Measurements from ENCODE around the gene ZNF557. TPM values are rescaled to one million over a fixed set of nuclear protein-coding genes. Genes with fewer than 3 reads are reported as not detected.

ZNF557 gene
- total and polyA plus RNA-seq, 7 experiments from 2014 or later, result 5.4 to 36.2 (median 15.8) TPM

DNA sequence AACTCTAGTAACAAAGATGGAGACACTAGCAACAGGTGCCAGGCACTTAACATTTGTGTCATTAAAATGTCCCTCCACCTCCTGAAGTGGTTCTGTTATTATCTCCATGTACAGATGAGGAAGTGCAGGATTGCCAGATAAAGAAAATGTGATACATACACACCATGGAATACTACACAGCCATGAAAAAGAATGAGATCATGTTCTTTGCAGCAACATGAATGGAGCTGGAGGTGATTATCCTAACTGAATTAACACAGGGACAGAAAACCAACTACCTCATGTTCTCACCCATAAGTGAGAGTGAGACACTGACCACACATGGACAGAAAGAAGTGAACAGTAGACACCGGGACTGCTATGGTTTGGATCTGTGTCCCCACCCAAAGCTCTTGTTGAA, 60.5 kb downstream of the ZNF557 start:
- ATAC-seq, result no peak
- intact Hi-C loops (cut with micrococcal nuclease), result no loop called here
- Mint-ChIP-seq H3K36me3 (peaks cover 0 to 8% (median 4%) of the 10 kb centered on the region in 5 donors), H3K4me3 (no peak overlapping the region), H3K4me1 (peaks cover 0 to 2% (median 0%) of the 10 kb centered on the region in 7 donors), H3K27me3 (no peaks in the 10 kb centered on the region), H3K27ac (no peak overlapping the region), H3K9me3 (peaks cover 0 to 17% (median 3%) of the 10 kb centered on the region in 11 donors)
- POLR2A ChIA-PET, result no interaction called here
- peaks cover 0 to 9% (median 0%) of the 10 kb centered on the region in 3 experiments for H3K36me3 ChIP-seq (ENCODE audit: control insufficient read depth in 2 of 3, insufficient read depth in 3 of 3, low read length in 3 of 3)
- H3K9me3 ChIP-seq (ENCODE audit: control insufficient read depth in 2 of 3, low read length in 3 of 3), result peaks cover 0 to 22% (median 0%) of the 10 kb centered on the region in 3 experiments
- H3K27ac ChIP-seq (ENCODE audit: low read depth, low read length), result no peak overlapping the region
- no peak overlapping the region for H3K4me3 ChIP-seq (ENCODE audit: low read length)
- no peaks in the 10 kb centered on the region for H3K4me1 ChIP-seq (ENCODE audit: control insufficient read depth in 2 of 2, insufficient read depth in 2 of 2, low read length in 2 of 2)
- H3K27me3 ChIP-seq (ENCODE audit: control insufficient read depth in 2 of 2, insufficient read depth in 2 of 2, low read length in 2 of 2), result no peaks in the 10 kb centered on the region
- CTCF ChIA-PET, result no interaction called here
- no peak for DNase-seq

DNA sequence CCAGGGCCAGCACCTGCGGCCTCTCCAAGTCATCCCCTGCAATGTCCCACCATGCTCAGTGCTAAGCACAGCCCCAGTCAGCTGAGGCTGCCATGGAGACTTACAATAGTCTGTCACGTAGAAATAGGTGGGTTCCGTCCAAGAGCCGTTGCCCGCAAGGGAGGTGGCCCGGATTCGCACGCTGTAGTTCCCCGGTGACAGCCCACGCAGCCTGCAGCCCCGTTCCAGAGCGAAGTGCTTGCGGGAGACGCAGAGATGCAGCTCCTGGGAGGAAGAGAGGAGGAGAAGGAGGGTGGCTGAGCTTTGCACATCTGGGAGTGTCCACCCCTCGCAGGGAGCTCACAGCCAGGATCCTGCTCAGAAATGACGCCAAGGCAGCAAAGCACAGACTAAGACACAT, 62.6 kb downstream of the ZNF557 start:
- Mint-ChIP-seq H3K4me3 (no peak overlapping the region), H3K27me3 (no peaks in the 10 kb centered on the region), H3K27ac (no peak overlapping the region), H3K36me3 (no peaks in the 10 kb centered on the region), H3K9me3 (peaks cover 0 to 5% (median 0%) of the 10 kb centered on the region in 11 donors), H3K4me1 (no peaks in the 10 kb centered on the region)
- Histone ChIP-seq H3K9me3 (ENCODE audit: control insufficient read depth in 2 of 3, low read length in 3 of 3) (peaks cover 0 to 5% (median 0%) of the 10 kb centered on the region in 3 experiments), H3K36me3 (ENCODE audit: control insufficient read depth in 2 of 3, insufficient read depth in 3 of 3, low read length in 3 of 3) (no peaks in the 10 kb centered on the region), H3K27me3 (ENCODE audit: control insufficient read depth in 2 of 2, insufficient read depth in 2 of 2, low read length in 2 of 2) (no peaks in the 10 kb centered on the region), H3K4me1 (ENCODE audit: control insufficient read depth in 2 of 2, insufficient read depth in 2 of 2, low read length in 2 of 2) (no peaks in the 10 kb centered on the region), H3K4me3 (ENCODE audit: low read length) (no peak overlapping the region), H3K27ac (ENCODE audit: low read depth, low read length) (no peak overlapping the region)
- POLR2A ChIA-PET, result no interaction called here
- no peak for DNase-seq
- ATAC-seq, result no peak
- intact Hi-C loops (cut with micrococcal nuclease), result no loop called here
- CTCF ChIA-PET, result no interaction called here

DNA sequence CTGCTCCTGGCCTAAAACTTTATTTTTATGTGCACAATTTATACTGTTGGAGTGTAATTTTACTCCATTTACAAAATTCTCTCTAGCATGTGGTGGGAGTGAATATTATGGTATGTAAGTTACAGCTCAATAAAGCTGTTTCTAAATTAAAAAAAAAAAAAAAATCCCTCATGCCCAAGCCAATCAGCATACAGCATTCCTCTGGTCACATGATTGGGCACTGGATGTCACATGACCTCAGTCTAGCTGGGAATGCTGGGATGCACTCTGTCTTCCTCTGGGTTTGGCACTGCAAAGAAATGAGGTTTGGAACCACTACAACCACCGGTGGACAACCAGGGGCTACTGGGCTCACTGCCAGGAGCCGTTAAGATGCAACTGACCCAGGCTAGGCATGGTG, 67.6 kb downstream of the ZNF557 start:
- no peak overlapping the region for H3K4me3 Mint-ChIP-seq
- no peaks in the 10 kb centered on the region for H3K36me3 ChIP-seq (ENCODE audit: control insufficient read depth in 2 of 3, insufficient read depth in 3 of 3, low read length in 3 of 3)
- ChIA-PET CTCF (interaction anchor here (0.5 kb wide), 1 partner anchor 180 kb away, joined by 4 read pairs; no protein-coding TSS in a partner anchor), POLR2A (interaction anchor here (0.5 to 0.7 kb wide), 2 partner anchors 21 to 652 kb away, joined by 3 read pairs; no protein-coding TSS in a partner anchor)
- no peak overlapping the region for H3K27ac Mint-ChIP-seq
- H3K27me3 Mint-ChIP-seq, result no peaks in the 10 kb centered on the region
- H3K36me3 Mint-ChIP-seq, result peaks cover 0 to 1% (median 0%) of the 10 kb centered on the region in 5 donors
- no peak overlapping the region for H3K27ac ChIP-seq (ENCODE audit: low read depth, low read length)
- ATAC-seq, result no peak
- no peak overlapping the region for H3K4me3 ChIP-seq (ENCODE audit: low read length)
- H3K27me3 ChIP-seq (ENCODE audit: control insufficient read depth in 2 of 2, insufficient read depth in 2 of 2, low read length in 2 of 2), result no peaks in the 10 kb centered on the region
- peaks cover 0 to 2% (median 0%) of the 10 kb centered on the region in 7 donors for H3K4me1 Mint-ChIP-seq
- no peak for DNase-seq
- intact Hi-C loops (cut with micrococcal nuclease), result no loop called here
- no peaks in the 10 kb centered on the region for H3K4me1 ChIP-seq (ENCODE audit: control insufficient read depth in 2 of 2, insufficient read depth in 2 of 2, low read length in 2 of 2)
- H3K9me3 ChIP-seq (ENCODE audit: control insufficient read depth in 2 of 3, low read length in 3 of 3), result no peaks in the 10 kb centered on the region
- H3K9me3 Mint-ChIP-seq, result peaks cover 0 to 2% (median 0%) of the 10 kb centered on the region in 11 donors

Other genes starting within 250 kb of the ZNF557 start
- 10 to 100 TPM in 2 of 5 experiments, 1 to 10 TPM in 3; 7.1 to 31.7 (median 9.1) TPM for gene ADGRE1, start 182.1 kb upstream of the ZNF557 start, total RNA-seq
- gene ADGRE1, start 182.1 kb upstream of the ZNF557 start, polyA plus RNA-seq, result 10 to 100 TPM in 1 of 2 donors, 1 to 10 TPM in 1; 4.2 to 14.3 TPM
- not detected for gene MBD3L2B, start 48.3 kb upstream of the ZNF557 start, total RNA-seq
- not detected for gene MBD3L2B, start 48.3 kb upstream of the ZNF557 start, polyA plus RNA-seq
- not detected for gene MBD3L5, start 39.1 kb upstream of the ZNF557 start, total RNA-seq
- gene MBD3L5, start 39.1 kb upstream of the ZNF557 start, polyA plus RNA-seq, result not detected
- gene MBD3L4, start 29.5 kb upstream of the ZNF557 start, total RNA-seq, result not detected
- not detected for gene MBD3L4, start 29.5 kb upstream of the ZNF557 start, polyA plus RNA-seq
- not detected for gene MBD3L2, start 20.4 kb upstream of the ZNF557 start, total RNA-seq
- not detected for gene MBD3L2, start 20.4 kb upstream of the ZNF557 start, polyA plus RNA-seq
- not detected for gene MBD3L3, start 11.0 kb upstream of the ZNF557 start, total RNA-seq
- gene MBD3L3, start 11.0 kb upstream of the ZNF557 start, polyA plus RNA-seq, result not detected
- gene INSR, start 224.7 kb downstream of the ZNF557 start, total RNA-seq, result 1 to 10 TPM in 4 of 5 experiments, under 1 TPM in 1; 0.89 to 9.9 (median 3.9) TPM
- gene INSR, start 224.7 kb downstream of the ZNF557 start, polyA plus RNA-seq, result under 1 TPM; 0.29 to 0.71 TPM